ENCODE measurements around the gene COCH. TPM values are rescaled to one million over a fixed set of nuclear protein-coding genes. Genes with fewer than 3 reads are reported as not detected.
A peak's percentile ranks its signal among the peaks of the same experiment; 100 is the strongest.

The COCH gene
- total and polyA plus RNA-seq, 10 of the 15 experiments (the other 5 are each of a cell fraction or from before 2014, with no cell fraction given): 1.8 to 8.3 (median 5.1) TPM

DNA sequence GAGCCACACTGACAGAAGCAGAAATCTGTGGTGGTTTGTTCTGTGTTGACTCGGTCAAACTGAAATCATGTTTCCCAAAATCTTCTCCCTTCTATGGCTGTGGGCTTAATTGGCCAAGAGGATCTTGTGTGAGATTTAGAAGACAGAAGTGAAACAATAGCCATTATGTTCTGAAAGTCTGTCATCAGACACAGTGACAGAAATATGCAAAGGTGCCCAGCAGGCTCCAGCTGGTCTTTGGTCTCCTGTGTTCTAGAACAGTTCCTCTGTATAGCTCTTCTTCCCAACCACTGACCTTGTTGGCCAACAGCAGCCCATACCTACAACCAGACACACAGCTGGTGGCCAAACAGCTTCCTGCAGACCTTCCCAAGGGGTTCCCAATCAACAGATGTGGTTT lies 25.0 kb upstream of the COCH start (continued):
- TF ChIP-seq ZSCAN29 (IDR thresholded peaks at IDR 0.05) (no peak), RELA (IDR thresholded peaks at IDR 0.05; ENCODE audit: borderline replicate concordance, partially characterized antibody) (no peak), HDAC2 (IDR thresholded peaks at IDR 0.05) (no peak), KLF5 (IDR thresholded peaks at IDR 0.05; ENCODE audit: partially characterized antibody) (no peak), NRF1 (conservative IDR thresholded peaks at IDR 0.05; ENCODE audit: low read depth, low read length) (no peak), YBX1 (IDR thresholded peaks at IDR 0.05) (no peak), BACH1 (IDR thresholded peaks at IDR 0.05; ENCODE audit: borderline replicate concordance) (no peak), NR2C2 (IDR thresholded peaks at IDR 0.05; ENCODE audit: borderline replicate concordance, control insufficient read depth, insufficient read length, low read depth) (no peak), ATF7 (IDR thresholded peaks at IDR 0.05; ENCODE audit: low read depth) (peak; percentile 37; the same call in 1 of the 2 replicates), SIN3A (IDR thresholded peaks at IDR 0.05; ENCODE audit: low read depth, low read length) (no peak), CREB1 (IDR thresholded peaks at IDR 0.05; ENCODE audit: low read depth) (0 out of 2 replicates have a peak, but pooled peaks have one; percentile 19), MTA2 (IDR thresholded peaks at IDR 0.05; ENCODE audit: low read depth) (peak; percentile 81), CREM (IDR thresholded peaks at IDR 0.05; ENCODE audit: low read depth) (no peak), ZNF217 (IDR thresholded peaks at IDR 0.05) (no peak), EP300 (IDR thresholded peaks at IDR 0.05; ENCODE audit: borderline replicate concordance in 1 of 2, control insufficient read depth in 1 of 2, low read depth in 2 of 2, low read length in 2 of 2) (peak; percentile 24 to 38; a peak in 1 of 4 replicates)
- TF ChIP-seq, protein P1, sequence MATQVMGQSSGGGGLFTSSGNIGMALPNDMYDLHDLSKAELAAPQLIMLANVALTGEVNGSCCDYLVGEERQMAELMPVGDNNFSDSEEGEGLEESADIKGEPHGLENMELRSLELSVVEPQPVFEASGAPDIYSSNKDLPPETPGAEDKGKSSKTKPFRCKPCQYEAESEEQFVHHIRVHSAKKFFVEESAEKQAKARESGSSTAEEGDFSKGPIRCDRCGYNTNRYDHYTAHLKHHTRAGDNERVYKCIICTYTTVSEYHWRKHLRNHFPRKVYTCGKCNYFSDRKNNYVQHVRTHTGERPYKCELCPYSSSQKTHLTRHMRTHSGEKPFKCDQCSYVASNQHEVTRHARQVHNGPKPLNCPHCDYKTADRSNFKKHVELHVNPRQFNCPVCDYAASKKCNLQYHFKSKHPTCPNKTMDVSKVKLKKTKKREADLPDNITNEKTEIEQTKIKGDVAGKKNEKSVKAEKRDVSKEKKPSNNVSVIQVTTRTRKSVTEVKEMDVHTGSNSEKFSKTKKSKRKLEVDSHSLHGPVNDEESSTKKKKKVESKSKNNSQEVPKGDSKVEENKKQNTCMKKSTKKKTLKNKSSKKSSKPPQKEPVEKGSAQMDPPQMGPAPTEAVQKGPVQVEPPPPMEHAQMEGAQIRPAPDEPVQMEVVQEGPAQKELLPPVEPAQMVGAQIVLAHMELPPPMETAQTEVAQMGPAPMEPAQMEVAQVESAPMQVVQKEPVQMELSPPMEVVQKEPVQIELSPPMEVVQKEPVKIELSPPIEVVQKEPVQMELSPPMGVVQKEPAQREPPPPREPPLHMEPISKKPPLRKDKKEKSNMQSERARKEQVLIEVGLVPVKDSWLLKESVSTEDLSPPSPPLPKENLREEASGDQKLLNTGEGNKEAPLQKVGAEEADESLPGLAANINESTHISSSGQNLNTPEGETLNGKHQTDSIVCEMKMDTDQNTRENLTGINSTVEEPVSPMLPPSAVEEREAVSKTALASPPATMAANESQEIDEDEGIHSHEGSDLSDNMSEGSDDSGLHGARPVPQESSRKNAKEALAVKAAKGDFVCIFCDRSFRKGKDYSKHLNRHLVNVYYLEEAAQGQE (IDR thresholded peaks at IDR 0.05; ENCODE audit: low read depth, low read length): no peak
- TF ChIP-seq, protein P2, sequence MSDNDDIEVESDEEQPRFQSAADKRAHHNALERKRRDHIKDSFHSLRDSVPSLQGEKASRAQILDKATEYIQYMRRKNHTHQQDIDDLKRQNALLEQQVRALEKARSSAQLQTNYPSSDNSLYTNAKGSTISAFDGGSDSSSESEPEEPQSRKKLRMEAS (IDR thresholded peaks at IDR 0.05; ENCODE audit: low read depth, low read length): no peak
- TF ChIP-seq, protein P3, sequence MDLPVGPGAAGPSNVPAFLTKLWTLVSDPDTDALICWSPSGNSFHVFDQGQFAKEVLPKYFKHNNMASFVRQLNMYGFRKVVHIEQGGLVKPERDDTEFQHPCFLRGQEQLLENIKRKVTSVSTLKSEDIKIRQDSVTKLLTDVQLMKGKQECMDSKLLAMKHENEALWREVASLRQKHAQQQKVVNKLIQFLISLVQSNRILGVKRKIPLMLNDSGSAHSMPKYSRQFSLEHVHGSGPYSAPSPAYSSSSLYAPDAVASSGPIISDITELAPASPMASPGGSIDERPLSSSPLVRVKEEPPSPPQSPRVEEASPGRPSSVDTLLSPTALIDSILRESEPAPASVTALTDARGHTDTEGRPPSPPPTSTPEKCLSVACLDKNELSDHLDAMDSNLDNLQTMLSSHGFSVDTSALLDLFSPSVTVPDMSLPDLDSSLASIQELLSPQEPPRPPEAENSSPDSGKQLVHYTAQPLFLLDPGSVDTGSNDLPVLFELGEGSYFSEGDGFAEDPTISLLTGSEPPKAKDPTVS (IDR thresholded peaks at IDR 0.05; ENCODE audit: low read depth, low read length): no peak
- TF ChIP-seq, protein P4, sequence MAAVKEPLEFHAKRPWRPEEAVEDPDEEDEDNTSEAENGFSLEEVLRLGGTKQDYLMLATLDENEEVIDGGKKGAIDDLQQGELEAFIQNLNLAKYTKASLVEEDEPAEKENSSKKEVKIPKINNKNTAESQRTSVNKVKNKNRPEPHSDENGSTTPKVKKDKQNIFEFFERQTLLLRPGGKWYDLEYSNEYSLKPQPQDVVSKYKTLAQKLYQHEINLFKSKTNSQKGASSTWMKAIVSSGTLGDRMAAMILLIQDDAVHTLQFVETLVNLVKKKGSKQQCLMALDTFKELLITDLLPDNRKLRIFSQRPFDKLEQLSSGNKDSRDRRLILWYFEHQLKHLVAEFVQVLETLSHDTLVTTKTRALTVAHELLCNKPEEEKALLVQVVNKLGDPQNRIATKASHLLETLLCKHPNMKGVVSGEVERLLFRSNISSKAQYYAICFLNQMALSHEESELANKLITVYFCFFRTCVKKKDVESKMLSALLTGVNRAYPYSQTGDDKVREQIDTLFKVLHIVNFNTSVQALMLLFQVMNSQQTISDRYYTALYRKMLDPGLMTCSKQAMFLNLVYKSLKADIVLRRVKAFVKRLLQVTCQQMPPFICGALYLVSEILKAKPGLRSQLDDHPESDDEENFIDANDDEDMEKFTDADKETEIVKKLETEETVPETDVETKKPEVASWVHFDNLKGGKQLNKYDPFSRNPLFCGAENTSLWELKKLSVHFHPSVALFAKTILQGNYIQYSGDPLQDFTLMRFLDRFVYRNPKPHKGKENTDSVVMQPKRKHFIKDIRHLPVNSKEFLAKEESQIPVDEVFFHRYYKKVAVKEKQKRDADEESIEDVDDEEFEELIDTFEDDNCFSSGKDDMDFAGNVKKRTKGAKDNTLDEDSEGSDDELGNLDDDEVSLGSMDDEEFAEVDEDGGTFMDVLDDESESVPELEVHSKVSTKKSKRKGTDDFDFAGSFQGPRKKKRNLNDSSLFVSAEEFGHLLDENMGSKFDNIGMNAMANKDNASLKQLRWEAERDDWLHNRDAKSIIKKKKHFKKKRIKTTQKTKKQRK (IDR thresholded peaks at IDR 0.05; ENCODE audit: low read depth, low read length): no peak
- TF ChIP-seq, protein P5, sequence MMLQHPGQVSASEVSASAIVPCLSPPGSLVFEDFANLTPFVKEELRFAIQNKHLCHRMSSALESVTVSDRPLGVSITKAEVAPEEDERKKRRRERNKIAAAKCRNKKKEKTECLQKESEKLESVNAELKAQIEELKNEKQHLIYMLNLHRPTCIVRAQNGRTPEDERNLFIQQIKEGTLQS (IDR thresholded peaks at IDR 0.05; ENCODE audit: borderline replicate concordance, extremely low read depth, low read depth, low read length): no peak
- TF ChIP-seq, protein P6, sequence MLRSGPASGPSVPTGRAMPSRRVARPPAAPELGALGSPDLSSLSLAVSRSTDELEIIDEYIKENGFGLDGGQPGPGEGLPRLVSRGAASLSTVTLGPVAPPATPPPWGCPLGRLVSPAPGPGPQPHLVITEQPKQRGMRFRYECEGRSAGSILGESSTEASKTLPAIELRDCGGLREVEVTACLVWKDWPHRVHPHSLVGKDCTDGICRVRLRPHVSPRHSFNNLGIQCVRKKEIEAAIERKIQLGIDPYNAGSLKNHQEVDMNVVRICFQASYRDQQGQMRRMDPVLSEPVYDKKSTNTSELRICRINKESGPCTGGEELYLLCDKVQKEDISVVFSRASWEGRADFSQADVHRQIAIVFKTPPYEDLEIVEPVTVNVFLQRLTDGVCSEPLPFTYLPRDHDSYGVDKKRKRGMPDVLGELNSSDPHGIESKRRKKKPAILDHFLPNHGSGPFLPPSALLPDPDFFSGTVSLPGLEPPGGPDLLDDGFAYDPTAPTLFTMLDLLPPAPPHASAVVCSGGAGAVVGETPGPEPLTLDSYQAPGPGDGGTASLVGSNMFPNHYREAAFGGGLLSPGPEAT (IDR thresholded peaks at IDR 0.05; ENCODE audit: low read depth): peak; percentile 52; the same call in 1 of the 2 replicates

Data from GM12878 (cell line).